GM12892 (cell line): ENCODE measurements around the gene IPO13.

ENCODE experiments used
- POLR2A ChIP-seq: IDR thresholded peaks from 2 replicates; pipeline ENCODE4 v1.6.1; 2011; ENCODE audit warnings: low read depth, low read length, control low read depth
- POLR2AphosphoS5 ChIP-seq: IDR thresholded peaks from 2 replicates; pipeline ENCODE4 v1.6.1; 2011; ENCODE audit warnings: low read depth, low read length, control low read depth
- TAF1 ChIP-seq: IDR thresholded peaks from 2 replicates; pipeline ENCODE4 v1.6.1; 2011; ENCODE audit warnings: low read depth, mild to moderate bottlenecking, control low read depth, low read length, borderline replicate concordance

DNA sequence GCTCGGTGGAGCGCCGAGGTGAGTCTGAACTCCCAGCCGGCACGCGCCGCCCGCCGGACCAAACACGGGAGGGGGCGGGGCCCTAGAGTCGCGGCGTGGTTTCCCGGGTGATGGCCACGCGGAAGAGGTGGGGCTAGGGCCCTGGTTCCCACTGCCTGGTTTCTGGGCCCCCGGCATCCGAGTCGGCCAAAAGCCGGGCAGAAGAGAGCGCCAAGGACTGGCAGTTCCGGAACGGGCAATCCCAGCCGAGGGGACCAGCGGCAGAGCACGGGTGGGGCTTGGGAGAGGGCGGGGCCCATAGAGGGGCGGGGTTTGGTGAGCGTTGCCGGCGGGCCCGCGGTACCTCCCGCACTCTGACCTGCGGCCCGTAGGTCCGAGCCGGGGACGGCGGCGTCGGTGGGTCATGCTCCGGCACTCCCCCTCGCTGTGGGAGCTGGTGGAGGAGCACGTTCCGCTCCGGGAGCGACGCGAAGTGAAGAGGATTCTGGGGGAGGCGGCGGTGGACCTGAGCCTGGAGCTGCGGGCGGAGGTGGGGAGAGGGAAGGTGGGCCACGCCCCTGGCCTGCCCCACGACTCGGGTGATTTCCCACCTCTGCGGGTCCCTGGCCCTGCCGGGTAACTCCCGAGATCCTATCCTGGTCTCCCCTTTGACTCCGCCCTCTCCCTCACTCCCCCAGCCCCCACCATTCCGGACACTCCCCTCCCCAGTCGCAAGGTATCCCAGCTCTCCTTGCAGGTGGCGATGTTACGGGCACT, 44.9 kb downstream of the IPO13 start, which contains the start of gene CCDC24:
- TF ChIP-seq POLR2AphosphoS5: no peak
- TF ChIP-seq POLR2A: 0 out of 2 replicates have a peak, but pooled peaks have one; percentile 53
- 0 out of 2 replicates have a peak, but pooled peaks have one; percentile 18 for TF ChIP-seq TAF1
